CD4-positive, alpha-beta T cell treated with Interleukin-4 for 1 hour (primary cell): ENCODE measurements around the gene ARFIP1.

Experiments
- DNase-seq, 2 donors: peaks; one replicate each; pipeline ENCODE4 v3.0.0-alpha.2; 2020 to 2022

ARFIP1 gene

DNA sequence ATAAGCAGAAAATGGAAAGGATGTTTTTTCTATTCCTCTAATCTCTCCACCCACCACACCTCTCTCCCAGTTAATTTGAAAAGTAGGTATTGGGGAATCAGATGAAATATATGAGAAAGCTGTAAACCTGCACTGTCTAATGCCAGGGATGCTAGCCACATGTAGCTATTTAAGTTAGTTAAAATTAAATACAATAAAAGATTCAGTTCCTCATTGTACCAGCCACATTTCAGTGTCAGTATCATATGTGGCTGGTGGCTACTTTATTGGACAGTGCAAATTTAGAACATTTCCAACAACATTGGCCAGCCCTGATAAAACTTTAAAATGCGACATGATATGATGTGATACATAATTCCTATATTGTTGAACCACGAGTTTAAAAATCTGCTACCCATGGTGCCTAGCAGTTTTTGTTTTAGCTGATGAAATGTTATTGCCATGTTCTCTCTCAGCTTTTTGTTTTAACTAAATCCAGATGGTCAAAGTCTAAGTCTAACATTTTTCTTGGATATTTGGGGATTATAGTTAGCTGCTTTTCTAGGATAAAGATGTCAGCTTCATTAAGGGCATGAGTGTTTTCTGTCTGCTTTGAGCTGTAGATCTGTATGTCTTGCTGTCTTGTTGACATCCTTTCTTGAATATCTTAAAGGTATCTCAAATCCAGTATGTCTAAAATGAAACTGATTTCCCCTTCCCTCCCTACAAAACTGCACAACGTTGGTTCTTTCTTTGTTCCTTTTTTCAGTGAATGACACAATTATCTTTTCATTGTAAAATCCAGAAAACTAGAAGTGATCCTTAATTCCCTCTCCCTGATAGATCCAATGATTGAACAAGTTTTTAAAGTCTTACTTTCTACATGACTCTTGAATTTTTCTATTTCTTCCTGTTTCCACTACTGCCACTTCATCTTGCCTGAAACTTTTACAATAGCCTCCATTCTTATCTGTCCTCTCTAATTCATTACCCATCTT lies 6.2 kb downstream of the ARFIP1 start:
- DNase-seq: peak in 1 of 2 donors; percentile 11

DNA sequence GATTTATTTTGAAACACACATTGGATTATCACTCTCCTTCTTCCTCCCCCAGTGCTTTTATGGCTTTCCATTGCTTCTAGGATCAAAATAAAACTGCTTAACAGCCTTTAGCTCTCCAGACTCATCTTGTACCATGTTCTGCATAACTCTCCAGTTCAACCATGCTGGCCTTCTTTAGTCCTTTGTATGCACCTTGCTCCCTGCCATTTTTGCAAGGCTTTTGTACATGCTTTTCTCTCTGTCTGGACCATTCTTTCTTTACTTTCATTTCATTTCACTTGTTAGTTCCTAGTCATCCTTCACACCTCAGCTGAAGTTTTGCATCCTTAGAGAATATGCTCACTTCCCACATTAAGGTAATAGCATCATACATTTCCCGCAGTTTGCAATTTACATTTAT lies 6.9 kb downstream of the ARFIP1 start:
- no peak for DNase-seq

DNA sequence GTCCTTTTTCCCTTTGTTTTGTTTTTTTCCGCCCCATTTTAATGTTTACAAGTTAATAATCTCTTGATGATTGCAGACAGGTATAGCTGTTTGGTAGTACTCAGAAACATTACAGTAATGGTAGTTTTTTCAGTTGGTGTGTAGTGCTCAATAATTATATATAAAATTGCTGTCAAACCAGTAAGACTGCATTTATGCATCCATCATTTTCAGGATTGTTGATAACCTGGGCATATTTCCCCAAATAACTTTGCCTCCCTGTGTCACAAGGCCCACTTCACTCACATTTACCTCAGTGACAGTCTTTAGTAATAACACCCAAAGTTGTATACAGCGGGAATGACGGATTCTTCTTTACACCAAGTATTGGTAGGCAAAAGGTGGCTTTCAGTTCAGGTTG lies 16.1 kb downstream of the ARFIP1 start:
- no peak for DNase-seq

GRCh38 chr4:152803541-152803940 lies 23.8 kb downstream of the ARFIP1 start:
- no peak for DNase-seq

GRCh38 chr4:152805071-152805650 lies 25.4 kb downstream of the ARFIP1 start:
- DNase-seq: no peak

DNA sequence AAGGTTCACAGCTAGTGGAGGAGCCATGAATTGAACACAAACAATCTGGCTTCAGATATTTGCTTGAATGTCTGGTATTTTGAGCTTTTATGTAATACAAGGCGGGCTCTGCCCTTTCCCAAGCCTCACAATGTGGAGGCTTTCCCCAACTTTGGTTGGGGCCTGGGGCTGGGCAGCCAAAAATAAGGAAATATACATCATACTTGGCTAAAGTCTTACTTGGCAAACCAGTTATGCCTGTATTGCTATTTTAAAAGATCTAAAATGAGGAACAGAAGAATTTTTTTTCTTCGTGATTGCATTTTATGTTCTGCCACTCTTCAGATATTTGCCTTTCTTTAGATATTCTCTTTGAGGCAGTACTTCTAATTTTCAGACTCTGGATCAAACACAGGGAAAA lies 26.1 kb downstream of the ARFIP1 start:
- DNase-seq: no peak

- no peak for DNase-seq
Observed at GRCh38 chr4:152806501-152807125, 26.9 kb downstream of the ARFIP1 start.

DNA sequence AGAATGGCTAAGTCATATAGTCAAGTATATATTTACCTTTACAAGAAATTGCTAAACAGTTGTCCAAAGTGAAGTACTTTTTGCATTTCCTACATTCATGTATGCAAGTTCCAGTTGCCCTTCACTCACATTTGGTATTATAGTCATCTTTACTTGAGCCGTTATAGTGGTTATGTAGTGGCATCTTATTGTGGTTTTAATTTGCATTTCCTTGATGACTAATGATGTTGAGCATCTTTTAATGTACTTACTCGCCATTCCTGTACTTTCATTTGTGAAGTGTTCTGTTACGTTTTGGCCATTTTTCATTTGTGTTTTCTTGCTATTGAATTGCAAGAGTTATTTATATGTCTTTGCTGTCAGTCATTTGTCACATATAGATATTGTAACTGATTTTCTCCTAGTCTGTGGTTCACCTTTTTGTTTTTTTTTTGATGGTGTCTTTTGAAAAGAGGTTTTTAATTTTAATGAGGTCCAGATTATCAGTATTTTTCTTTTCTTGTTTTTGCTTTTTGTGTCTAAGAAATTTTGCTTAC lies 27.6 kb downstream of the ARFIP1 start:
- peak in 1 of 2 donors; percentile 31 for DNase-seq

GRCh38 chr4:152808670-152809069 lies 28.9 kb downstream of the ARFIP1 start:
- DNase-seq: no peak

- no peak for DNase-seq
Observed at GRCh38 chr4:152810715-152811287, 31.0 kb downstream of the ARFIP1 start.

DNA sequence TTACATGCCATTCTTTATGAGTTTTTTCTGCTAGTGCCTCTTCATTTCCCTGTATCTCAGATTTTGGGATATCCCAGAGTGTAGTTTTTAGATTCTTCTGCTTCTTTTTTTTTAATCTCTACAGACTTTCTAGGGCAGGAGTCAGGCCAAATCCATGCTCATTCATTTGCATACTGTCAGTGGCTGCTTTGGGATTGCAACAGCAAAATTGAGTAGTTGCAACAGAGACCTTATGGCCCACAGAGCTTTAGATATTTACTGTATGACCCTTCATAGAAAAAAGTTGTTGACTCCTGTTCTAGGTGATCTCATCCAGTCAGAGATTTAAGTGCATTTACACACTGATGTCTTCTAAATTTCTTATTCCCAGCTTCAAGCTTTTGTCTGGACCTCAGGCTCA lies 35.3 kb downstream of the ARFIP1 start:
- DNase-seq: no peak

DNA sequence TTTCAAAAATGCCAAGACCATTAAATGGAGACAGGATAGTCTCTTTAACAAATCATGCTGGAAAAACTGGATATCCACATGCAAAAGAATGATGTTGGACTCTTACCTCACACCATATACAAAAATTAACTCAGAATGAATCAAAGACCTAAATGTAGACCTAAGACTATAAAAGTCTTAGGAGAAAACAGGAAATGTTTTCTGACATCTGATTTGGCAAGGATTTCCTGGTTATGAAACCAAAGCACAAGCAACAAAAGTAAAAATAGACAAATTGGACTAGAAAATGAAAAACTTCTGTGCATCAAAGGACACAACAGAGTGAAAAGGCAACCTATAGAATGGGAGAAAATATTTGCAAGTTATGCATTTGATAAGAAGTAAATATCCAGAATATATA lies 37.6 kb downstream of the ARFIP1 start:
- no peak for DNase-seq

DNA sequence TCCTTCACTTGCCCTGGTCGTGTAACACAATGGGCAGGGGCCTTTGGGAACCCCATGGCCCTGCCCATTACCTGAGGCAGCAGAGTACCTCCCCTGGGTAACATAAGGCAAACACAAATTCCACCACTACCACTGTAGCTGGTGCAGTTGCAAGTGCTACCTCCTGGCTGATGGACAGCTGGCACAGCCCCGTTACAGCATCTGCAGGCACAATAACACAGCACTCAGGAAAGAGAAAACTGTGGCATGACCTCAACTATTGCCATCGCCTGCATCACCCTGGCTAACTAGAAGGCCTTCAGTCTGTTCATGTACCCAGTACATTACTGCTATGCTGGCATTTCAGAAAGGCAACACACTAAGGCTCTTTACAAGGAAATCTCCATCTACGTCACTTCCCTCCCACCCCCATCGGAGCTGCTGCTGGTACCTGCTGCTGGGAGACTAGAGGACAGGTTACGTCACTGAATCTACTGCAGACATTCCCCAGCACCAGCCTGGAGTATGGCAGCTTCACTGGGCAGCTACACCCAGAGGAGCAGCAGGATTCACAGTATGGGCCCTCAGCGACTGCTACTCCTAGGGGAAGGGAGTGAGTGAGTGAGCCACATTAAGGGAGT lies 39.4 kb downstream of the ARFIP1 start:
- no peak for DNase-seq

DNA sequence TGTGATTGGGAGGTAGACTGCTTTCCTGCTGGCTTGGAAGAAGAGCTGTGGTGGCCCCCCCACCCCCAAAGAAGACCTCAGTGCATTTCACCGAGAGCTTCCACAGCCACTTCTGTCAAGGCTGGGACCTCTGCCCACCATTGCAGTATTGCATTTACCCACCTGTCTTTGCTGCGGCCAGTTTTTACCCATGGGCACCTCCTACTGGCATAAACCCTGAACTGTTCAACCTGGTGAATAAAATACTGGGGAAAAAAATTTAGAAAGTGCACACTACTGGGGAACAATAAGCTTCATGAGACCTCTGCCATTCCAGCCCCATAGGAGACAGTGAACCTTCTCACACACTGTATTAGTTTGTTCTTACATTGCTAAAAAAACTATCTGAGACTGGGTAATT lies 40.3 kb downstream of the ARFIP1 start:
- no peak for DNase-seq

GRCh38 chr4:152822323-152822722 lies 42.6 kb downstream of the ARFIP1 start:
- no peak for DNase-seq

DNA sequence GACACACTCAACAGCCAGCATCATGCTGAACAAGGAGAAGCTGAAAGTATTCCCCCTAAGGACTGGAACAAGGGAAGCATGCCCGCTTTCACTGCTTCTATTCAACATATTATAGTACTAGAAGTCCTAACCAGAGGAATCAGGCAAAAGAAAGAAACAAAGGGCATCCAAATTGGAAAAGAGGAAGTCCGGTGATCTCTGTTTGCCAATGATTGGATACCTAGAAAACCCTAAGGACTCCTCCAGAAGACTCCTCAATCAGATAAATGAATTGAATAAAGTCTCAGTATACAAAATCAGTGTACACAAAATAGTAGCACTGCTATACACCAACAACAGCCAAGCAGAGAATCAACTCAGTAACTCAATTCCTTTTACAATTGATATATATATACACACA lies 44.8 kb downstream of the ARFIP1 start:
- no peak for DNase-seq

- DNase-seq: no peak
Observed at GRCh38 chr4:152825336-152825735, 45.6 kb downstream of the ARFIP1 start.

GRCh38 chr4:152828122-152828521 lies 48.4 kb downstream of the ARFIP1 start:
- DNase-seq: no peak

- DNase-seq: no peak
Observed at GRCh38 chr4:152831416-152831815, 51.7 kb downstream of the ARFIP1 start.

DNA sequence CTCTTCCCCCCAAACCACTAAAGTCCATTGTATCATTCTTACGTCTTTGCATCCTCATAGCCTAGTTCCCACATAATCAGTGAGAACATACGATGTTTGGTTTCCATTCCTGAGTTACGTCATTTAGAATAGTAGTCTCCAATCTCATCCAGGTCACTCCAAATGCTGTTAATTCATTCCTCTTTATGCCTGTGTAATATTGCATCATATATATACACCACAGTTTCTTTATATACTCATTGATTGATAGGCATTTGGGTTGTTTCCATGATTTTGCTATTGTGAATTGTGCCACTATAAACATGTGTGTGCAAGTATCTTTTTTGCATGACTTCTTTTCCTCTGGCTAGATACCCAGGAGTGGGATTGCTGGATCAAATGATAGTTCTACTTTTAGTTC lies 57.2 kb downstream of the ARFIP1 start:
- no peak for DNase-seq

- peak in 1 of 2 donors; percentile 13 for DNase-seq
Observed at GRCh38 chr4:152839729-152840128, 60.0 kb downstream of the ARFIP1 start.

- no peak for DNase-seq
Observed at GRCh38 chr4:152843481-152844090, 63.8 kb downstream of the ARFIP1 start.
